HEK293T (cell line): ENCODE data around the gene PDE6A.

ENCODE experiments used
- CTCF ChIA-PET: fragments of 350-600 bp; formaldehyde crosslinking; extraction: SDS; loops from one replicate; lab custom pipeline; 2021; ENCODE audit warnings: antibody characterized with exemption, inconsistent platforms; lab: Yijun Ruan, JAX
- POLR2A ChIA-PET: fragments of 350-600 bp; formaldehyde crosslinking; extraction: SDS; loops from one replicate; lab custom pipeline; 2020; ENCODE audit warnings: antibody characterized with exemption, inconsistent platforms; lab: Yijun Ruan, JAX
- DNase-seq: peaks from one replicate; pipeline ENCODE4 v3.0.0; 2012; ENCODE audit warnings: mixed read lengths; ENCODE audit errors: extremely low spot score
- ARNT ChIP-seq: fragments of 450-650 bp; IDR thresholded peaks from 2 replicates; pipeline ENCODE4 v1.6.1; 2017; ENCODE audit warnings: mild to moderate bottlenecking
- BHLHE40 ChIP-seq: fragments of 450-650 bp; IDR thresholded peaks from 2 replicates; pipeline ENCODE4 v1.6.1; 2016; ENCODE audit warnings: mild to moderate bottlenecking, moderate library complexity, borderline replicate concordance
- CTBP1 ChIP-seq: fragments of 450-650 bp; IDR thresholded peaks from 2 replicates; pipeline ENCODE4 v1.6.1; 2016; ENCODE audit warnings: borderline replicate concordance
- ELF4 ChIP-seq: fragments of 450-650 bp; IDR thresholded peaks from 2 replicates; pipeline ENCODE4 v1.6.1; 2017; ENCODE audit warnings: antibody characterized with exemption
- FOXA1 ChIP-seq: fragments of 450-650 bp; IDR thresholded peaks from 2 replicates; pipeline ENCODE4 v1.6.1; 2016; ENCODE audit warnings: mild to moderate bottlenecking
- FOXK2 ChIP-seq: fragments of 450-650 bp; IDR thresholded peaks from 2 replicates; pipeline ENCODE4 v1.6.1; 2016; ENCODE audit warnings: mild to moderate bottlenecking
- FOXM1 ChIP-seq: fragments of 450-650 bp; IDR thresholded peaks from 2 replicates; pipeline ENCODE4 v1.6.1; 2017; ENCODE audit warnings: mild to moderate bottlenecking, borderline replicate concordance
- L3MBTL2 ChIP-seq: fragments of 450-650 bp; conservative IDR thresholded peaks from 2 replicates; pipeline ENCODE4 v1.6.1; 2016; ENCODE audit warnings: mild to moderate bottlenecking
- LEF1 ChIP-seq: fragments of 450-650 bp; IDR thresholded peaks from 2 replicates; pipeline ENCODE4 v1.6.1; 2017; ENCODE audit warnings: mild to moderate bottlenecking, borderline replicate concordance
- NFRKB ChIP-seq: fragments of 450-650 bp; IDR thresholded peaks from 2 replicates; pipeline ENCODE4 v1.6.1; 2016; ENCODE audit warnings: mild to moderate bottlenecking, moderate library complexity
- PKNOX1 ChIP-seq: fragments of 450-650 bp; IDR thresholded peaks from 2 replicates; pipeline ENCODE4 v1.6.1; 2016
- SP1 ChIP-seq: fragments of 450-650 bp; IDR thresholded peaks from 2 replicates; pipeline ENCODE4 v1.6.1; 2017
- SUZ12 ChIP-seq: fragments of 450-650 bp; IDR thresholded peaks from 2 replicates; pipeline ENCODE4 v1.6.1; 2016; ENCODE audit warnings: mild to moderate bottlenecking
- TARDBP ChIP-seq: fragments of 450-650 bp; IDR thresholded peaks from 2 replicates; pipeline ENCODE4 v1.6.1; 2016
- ZNF384 ChIP-seq: fragments of 450-650 bp; IDR thresholded peaks from 2 replicates; pipeline ENCODE4 v1.6.1; 2016

The PDE6A gene

GRCh38 chr5:149808264-149808982 is 136.2 kb downstream of the PDE6A start:
- CTCF ChIA-PET: no interaction called here
- TF ChIP-seq LEF1 (no peak), FOXK2 (no peak), PKNOX1 (no peak), ZNF384 (no peak), FOXA1 (no peak), BHLHE40 (no peak), SP1 (no peak), NFRKB (no peak), SUZ12 (no peak), TARDBP (no peak), L3MBTL2 (no peak), ELF4 (no peak), FOXM1 (no peak), CTBP1 (no peak), ARNT (no peak)
- no peak for DNase-seq
- POLR2A ChIA-PET: no interaction called here
